A673 (cell line): Measurements from ENCODE around the gene RITA1. TPM values are rescaled to one million over a fixed set of nuclear protein-coding genes. Genes with fewer than 3 reads are reported as not detected.

Experiments used
- BruUV-seq: library from RNA; stranded (reverse); fragments of 400-500 nt; replicated peaks from 2 replicates; lab custom pipeline; 2021; lab: Mats Ljungman, UMichigan
- CTCF ChIA-PET: fragments of 300-600 bp; sonication (Branson Sonifier 250); formaldehyde crosslinking; loops from one replicate; lab custom pipeline; 2022; ENCODE audit warnings: antibody characterized with exemption; lab: Charles Lee
- POLR2A ChIA-PET: fragments of 300-600 bp; sonication (Branson Sonifier 250); formaldehyde crosslinking; loops from one replicate; lab custom pipeline; 2022; ENCODE audit warnings: antibody characterized with exemption; ENCODE audit not compliant: low non-redundant PET; lab: Charles Lee
- DNase-seq: peaks from one replicate; pipeline ENCODE4 v3.0.0-alpha.2; 2015; ENCODE audit warnings: low spot score
- H3K27ac ChIP-seq: fragments of 200-600 bp; sonication (generic); 2 replicates; pipeline ENCODE4 v1.5.1; 2016; ENCODE audit warnings: mixed run types, low read depth, mild to moderate bottlenecking, mixed read lengths, antibody characterized with exemption, low read length; ENCODE audit not compliant: poor library complexity, severe bottlenecking
- H3K27me3 ChIP-seq: fragments of 200-600 bp; sonication (generic); replicated peaks from 2 replicates; pipeline ENCODE4 v1.6.1; 2017; ENCODE audit warnings: mixed run types, low read depth, mild to moderate bottlenecking, mixed read lengths, antibody characterized with exemption, low read length; ENCODE audit not compliant: insufficient read depth, poor library complexity
- H3K36me3 ChIP-seq: fragments of 200-600 bp; sonication (generic); 2 replicates; pipeline ENCODE4 v1.6.1; 2016; ENCODE audit warnings: mixed run types, mild to moderate bottlenecking, mixed read lengths, antibody characterized with exemption, low read length; ENCODE audit not compliant: insufficient read depth, poor library complexity, severe bottlenecking
- H3K4me1 ChIP-seq: fragments of 200-600 bp; sonication (generic); 2 replicates; pipeline ENCODE4 v1.6.1; 2017; ENCODE audit warnings: mixed run types, mild to moderate bottlenecking, mixed read lengths, antibody characterized with exemption, low read length; ENCODE audit not compliant: insufficient read depth, poor library complexity, severe bottlenecking
- H3K4me3 ChIP-seq: fragments of 200-600 bp; sonication (generic); 2 replicates; pipeline ENCODE4 v1.5.1; 2016; ENCODE audit warnings: low read depth, mixed run types, mild to moderate bottlenecking, mixed read lengths, low read length; ENCODE audit not compliant: poor library complexity, severe bottlenecking
- H3K9me3 ChIP-seq: fragments of 200-600 bp; sonication (generic); 2 replicates; pipeline ENCODE4 v1.6.1; 2016; ENCODE audit warnings: mixed run types, low read depth, mild to moderate bottlenecking, mixed read lengths, antibody characterized with exemption, low read length; ENCODE audit not compliant: poor library complexity, severe bottlenecking
- EZH2 ChIP-seq: fragments of 200-600 bp; sonication (generic); IDR thresholded peaks from 2 replicates; pipeline ENCODE4 v1.6.1; 2017; ENCODE audit warnings: borderline replicate concordance, low read depth, mild to moderate bottlenecking, mixed read lengths, antibody characterized with exemption, low read length; ENCODE audit not compliant: poor library complexity, severe bottlenecking
- intact Hi-C: fragments of 100-400 bp; cut with micrococcal nuclease; formaldehyde crosslinking; loops from one replicate; pipeline ENCODE4 v1.10.0; 2022; ENCODE audit not compliant: unreplicated experiment
- total RNA-seq: library from RNA; stranded (reverse); gene quantifications from 2 replicates; pipeline ENCODE4 v1.2.3, GENCODE V29; 2021
- TF ChIP-seq, protein P1 (sequence below): fragments of 300-800, 200-600 bp; sonication (generic); conservative IDR thresholded peaks from 2 replicates; pipeline ENCODE4 v1.5.1; 2017; ENCODE audit warnings: low read depth, mild to moderate bottlenecking, antibody characterized with exemption, low read length, moderate library complexity, mixed read lengths

RITA1 gene
- total RNA-seq, 1 experiment from 2014 or later, result 22.3 TPM

DNA sequence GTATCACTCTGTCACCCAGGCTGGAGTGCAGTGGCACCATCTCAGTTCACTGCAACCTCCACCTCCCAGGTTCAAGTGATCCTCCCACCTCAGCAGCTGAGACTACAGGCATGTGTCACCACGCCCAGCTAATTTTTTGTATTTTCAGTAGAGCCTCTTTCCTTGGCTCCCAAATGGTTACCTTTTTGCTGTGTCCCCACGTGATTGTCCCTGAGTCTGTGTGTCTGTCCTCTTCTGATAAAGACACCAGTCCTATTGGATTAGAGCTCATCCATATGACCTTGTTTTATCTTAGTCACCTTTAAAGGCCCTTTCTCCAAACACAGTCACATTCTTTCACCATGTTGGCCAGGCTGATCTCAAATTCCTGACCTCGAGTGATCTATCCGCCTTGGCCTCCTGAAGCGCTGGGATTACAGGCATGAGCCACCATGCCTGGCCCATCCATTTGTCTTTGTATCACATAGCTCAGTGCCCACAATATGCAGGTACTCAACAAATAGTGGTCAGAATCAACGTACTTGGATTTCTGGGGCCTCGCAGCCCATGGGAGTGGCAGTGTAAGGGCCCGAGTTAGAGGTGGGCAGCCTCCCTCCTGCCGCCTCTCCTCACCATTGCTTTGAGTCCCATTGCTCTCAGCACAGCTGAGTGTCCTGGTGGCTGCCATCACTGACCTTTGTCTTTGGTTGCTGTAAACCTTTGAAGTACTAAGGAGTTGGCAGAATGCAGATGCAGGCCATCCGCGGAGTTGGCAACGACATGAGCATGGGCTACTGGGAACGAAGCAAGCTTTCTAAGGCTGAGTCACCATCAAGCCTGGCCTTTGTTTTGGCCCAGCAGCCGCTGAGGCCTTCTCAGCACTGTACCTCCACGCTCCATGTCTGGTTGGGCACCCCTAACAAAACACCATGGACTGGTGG, 45.1 kb downstream of the RITA1 start:
- no TSS peak for BruUV-seq
- Histone ChIP-seq H3K27me3 (no peaks in the 10 kb centered on the region), H3K4me3 (no peak overlapping the region), H3K27ac (no peak overlapping the region), H3K9me3 (no peaks in the 10 kb centered on the region), H3K36me3 (peaks cover 14% of the 10 kb centered on the region), H3K4me1 (peaks cover 14% of the 10 kb centered on the region)
- DNase-seq, result no peak
- ChIA-PET POLR2A (interaction anchor here (1.0 kb wide), 1 partner anchor 649 kb away, joined by 16 read pairs; no protein-coding TSS in a partner anchor), CTCF (no interaction called here)
- no peak for TF ChIP-seq EZH2
- TF ChIP-seq, protein P1, sequence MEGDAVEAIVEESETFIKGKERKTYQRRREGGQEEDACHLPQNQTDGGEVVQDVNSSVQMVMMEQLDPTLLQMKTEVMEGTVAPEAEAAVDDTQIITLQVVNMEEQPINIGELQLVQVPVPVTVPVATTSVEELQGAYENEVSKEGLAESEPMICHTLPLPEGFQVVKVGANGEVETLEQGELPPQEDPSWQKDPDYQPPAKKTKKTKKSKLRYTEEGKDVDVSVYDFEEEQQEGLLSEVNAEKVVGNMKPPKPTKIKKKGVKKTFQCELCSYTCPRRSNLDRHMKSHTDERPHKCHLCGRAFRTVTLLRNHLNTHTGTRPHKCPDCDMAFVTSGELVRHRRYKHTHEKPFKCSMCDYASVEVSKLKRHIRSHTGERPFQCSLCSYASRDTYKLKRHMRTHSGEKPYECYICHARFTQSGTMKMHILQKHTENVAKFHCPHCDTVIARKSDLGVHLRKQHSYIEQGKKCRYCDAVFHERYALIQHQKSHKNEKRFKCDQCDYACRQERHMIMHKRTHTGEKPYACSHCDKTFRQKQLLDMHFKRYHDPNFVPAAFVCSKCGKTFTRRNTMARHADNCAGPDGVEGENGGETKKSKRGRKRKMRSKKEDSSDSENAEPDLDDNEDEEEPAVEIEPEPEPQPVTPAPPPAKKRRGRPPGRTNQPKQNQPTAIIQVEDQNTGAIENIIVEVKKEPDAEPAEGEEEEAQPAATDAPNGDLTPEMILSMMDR, result no peak
- intact Hi-C loops, result no loop called here

DNA sequence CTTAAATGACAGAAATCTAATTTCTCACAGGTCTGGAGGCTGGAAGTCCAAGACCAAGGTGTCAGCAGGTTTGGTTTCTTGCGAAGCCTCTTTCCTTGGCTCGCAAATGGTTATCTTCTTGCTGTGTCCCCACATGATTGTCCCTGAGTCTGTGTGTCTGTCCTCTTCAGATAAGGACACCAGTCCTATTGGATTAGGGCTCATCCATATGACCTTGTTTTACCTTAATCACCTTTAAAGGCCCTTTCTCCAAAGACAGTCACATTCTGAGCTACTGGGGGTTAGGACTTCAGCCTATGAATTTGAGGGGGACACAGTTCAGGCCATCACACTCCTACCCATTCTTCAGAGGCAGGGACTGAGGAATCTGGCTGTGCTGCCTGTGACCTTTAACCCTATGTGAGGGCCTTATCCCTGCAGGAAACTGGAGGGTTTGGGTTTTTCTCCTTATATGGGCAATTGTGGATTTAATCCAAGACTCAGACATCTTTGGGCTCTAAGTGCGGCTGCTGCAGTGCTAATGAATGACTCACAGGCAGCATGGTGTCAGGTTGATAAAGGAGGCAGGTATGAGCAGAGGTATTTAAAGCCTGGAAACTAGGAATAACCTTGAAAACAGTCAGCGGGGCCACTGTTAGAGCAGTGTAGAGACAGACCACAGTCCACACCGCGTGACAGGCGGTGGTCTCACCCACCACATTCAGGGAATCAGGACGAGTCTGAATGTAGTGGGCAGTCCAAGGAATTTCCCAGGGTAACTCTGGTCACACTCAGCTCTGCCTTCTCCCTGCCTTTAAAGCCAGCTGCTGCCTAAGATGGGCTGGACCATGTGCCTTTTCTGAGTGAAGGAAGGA, 45.9 kb downstream of the RITA1 start:
- intact Hi-C loops, result no loop called here

More for the DNA sequence above, 45.9 kb downstream of the RITA1 start:
- POLR2A ChIA-PET, result no interaction called here
- Histone ChIP-seq H3K4me1 (peaks cover 14% of the 10 kb centered on the region), H3K9me3 (no peaks in the 10 kb centered on the region), H3K36me3 (peaks cover 14% of the 10 kb centered on the region), H3K4me3 (no peak overlapping the region), H3K27me3 (no peaks in the 10 kb centered on the region), H3K27ac (peak overlapping the region; percentile 59)
- CTCF ChIA-PET, result no interaction called here
- peak; percentile 42 for DNase-seq
- no peak for TF ChIP-seq EZH2
- TF ChIP-seq, protein P1, result no peak
- BruUV-seq, result no TSS peak
